GM12878 (cell line): Measurements from ENCODE around the gene LAMP5. TPM values are rescaled to one million over a fixed set of nuclear protein-coding genes. Genes with fewer than 3 reads are reported as not detected.

Experiments
- ATAC-seq: fragments of 200-7000 bp; cut with Tn5 transposase; 3 replicates; pipeline ENCODE4 v1.9.1; 2020; ENCODE audit warnings: mild to moderate bottlenecking, moderate library complexity
- BruUV-seq: library from RNA; stranded (reverse); fragments of 400-500 nt; replicated peaks from 2 replicates; lab custom pipeline; 2021; lab: Mats Ljungman, UMichigan
- CTCF ChIA-PET: fragments of 300-600 bp; sonication (Branson Sonifier 250); formaldehyde crosslinking; extraction: SDS; loops from one replicate; lab custom pipeline; 2021; ENCODE audit warnings: inconsistent platforms; lab: Yijun Ruan, JAX
- POLR2A ChIA-PET: fragments of 350-600 bp; formaldehyde crosslinking; extraction: SDS; loops from one replicate; lab custom pipeline; 2021; ENCODE audit warnings: inconsistent platforms; lab: Charles Lee
- RAD21 ChIA-PET: fragments of 300-600 bp; sonication (Branson Sonifier 250); formaldehyde crosslinking; loops from one replicate; lab custom pipeline; 2023; ENCODE audit warnings: antibody characterized with exemption; ENCODE audit not compliant: unreplicated experiment; lab: Charles Lee
- SMC1A ChIA-PET: fragments of 300-600 bp; sonication (Branson Sonifier 250); formaldehyde crosslinking; loops from one replicate; lab custom pipeline; 2023; ENCODE audit not compliant: unreplicated experiment, uncharacterized antibody; lab: Charles Lee
- DNase-seq: peaks from one replicate; pipeline ENCODE4 v3.0.0-alpha.2; 2011; ENCODE audit warnings: low read depth, low spot score
- FAIRE-seq: peaks from 3 replicates; lab custom pipeline; 2011; peaks lifted over from hg19 to GRCh38; lab: Jason Lieb, UNC
- H2AFZ ChIP-seq: 2 replicates; pipeline ENCODE4 v1.6.0; 2011; ENCODE audit warnings: low read depth, low read length, control low read depth; ENCODE audit not compliant: control insufficient read depth
- H3K27ac ChIP-seq: 2 replicates; pipeline ENCODE4 v1.5.1; 2011; ENCODE audit warnings: control low read depth; ENCODE audit not compliant: control insufficient read depth, insufficient read depth
- H3K27me3 ChIP-seq, 2 experiments: replicated peaks in 1 of 2; 2 replicates each; pipeline versions ENCODE4 v1.6.0 to v1.6.1; 2011; ENCODE audit warnings: low read length in 1 of 2; ENCODE audit not compliant: control insufficient read depth in 2 of 2, insufficient read depth in 2 of 2
- H3K36me3 ChIP-seq, 2 experiments: 2 replicates each; pipeline ENCODE4 v1.5.1; 2011; ENCODE audit warnings: low read length in 1 of 2; ENCODE audit not compliant: control insufficient read depth in 2 of 2, insufficient read depth in 2 of 2
- H3K4me1 ChIP-seq: 2 replicates; pipeline ENCODE4 v1.6.1; 2011; ENCODE audit warnings: mild to moderate bottlenecking, low read length, moderate library complexity, mixed read lengths; ENCODE audit not compliant: control insufficient read depth, insufficient read depth
- H3K4me2 ChIP-seq: 2 replicates; pipeline ENCODE4 v1.6.0; 2011; ENCODE audit warnings: control low read depth; ENCODE audit not compliant: control insufficient read depth, insufficient read depth
- H3K4me3 ChIP-seq: fragments of 200-600 bp; sonication (generic); 2 replicates; pipeline ENCODE4 v1.5.1; 2016
- H3K79me2 ChIP-seq: 2 replicates; pipeline ENCODE4 v1.6.0; 2011; ENCODE audit warnings: low read length; ENCODE audit not compliant: control insufficient read depth, insufficient read depth
- H3K9ac ChIP-seq: 2 replicates; pipeline ENCODE4 v1.8.0; 2011; ENCODE audit warnings: low read length, control low read depth, mixed read lengths; ENCODE audit not compliant: control insufficient read depth, insufficient read depth
- H3K9me3 ChIP-seq: replicated peaks from 3 replicates; pipeline ENCODE4 v1.5.1; 2011; ENCODE audit warnings: mild to moderate bottlenecking, low read length; ENCODE audit not compliant: control insufficient read depth, insufficient read depth
- H4K20me1 ChIP-seq: 2 replicates; pipeline ENCODE4 v1.6.0; 2011; ENCODE audit not compliant: control insufficient read depth, insufficient read depth
- CREM ChIP-seq: IDR thresholded peaks from 2 replicates; pipeline ENCODE4 v1.6.1; 2014; ENCODE audit warnings: antibody characterized with exemption, low read depth
- E2F8 ChIP-seq: fragments of 450-650 bp; IDR thresholded peaks from 2 replicates; pipeline ENCODE4 v1.6.1; 2018; ENCODE audit warnings: mild to moderate bottlenecking, low read depth, moderate library complexity; ENCODE audit not compliant: partially characterized antibody
- ETV6 ChIP-seq, 2 experiments: fragments of 450-650 bp in 1 of 2; IDR thresholded peaks in 1 of 2; conservative IDR thresholded peaks in 1 of 2; 2 replicates each; pipeline ENCODE4 v1.6.1; 2014; ENCODE audit warnings: antibody characterized with exemption in 1 of 2, borderline replicate concordance in 1 of 2, low read depth in 1 of 2, mild to moderate bottlenecking in 1 of 2, moderate library complexity in 1 of 2
- GABPA ChIP-seq: IDR thresholded peaks from 2 replicates; pipeline ENCODE4 v1.6.1; 2014; ENCODE audit warnings: antibody characterized with exemption, low read depth, mild to moderate bottlenecking, inconsistent platforms
- IKZF2 ChIP-seq, 2 experiments: fragments of 450-650 bp; IDR thresholded peaks; 2 replicates each; pipeline ENCODE4 v1.6.1; 2017; ENCODE audit warnings: mild to moderate bottlenecking in 2 of 2, moderate library complexity in 2 of 2
- NFXL1 ChIP-seq: fragments of 450-650 bp; IDR thresholded peaks from 2 replicates; pipeline ENCODE4 v1.6.1; 2017; ENCODE audit warnings: antibody characterized with exemption, mild to moderate bottlenecking, borderline replicate concordance
- NFYA ChIP-seq: IDR thresholded peaks from 2 replicates; pipeline ENCODE4 v1.6.1; 2011; ENCODE audit warnings: low read depth, mild to moderate bottlenecking, low read length, improper control_type of control experiment, borderline replicate concordance
- NRF1 ChIP-seq: conservative IDR thresholded peaks from 2 replicates; pipeline ENCODE4 v1.6.1; 2011; ENCODE audit warnings: mild to moderate bottlenecking, low read depth, low read length, improper control_type of control experiment
- PAX5 ChIP-seq: IDR thresholded peaks from 2 replicates; pipeline ENCODE4 v1.6.1; 2011; ENCODE audit warnings: low read depth, low read length, borderline replicate concordance
- POLR2AphosphoS5 ChIP-seq: IDR thresholded peaks from 2 replicates; pipeline ENCODE4 v1.6.1; 2011; ENCODE audit warnings: mild to moderate bottlenecking, low read length, inconsistent platforms
- RB1 ChIP-seq: fragments of 450-650 bp; formaldehyde crosslinking; IDR thresholded peaks from 2 replicates; pipeline ENCODE4 v1.6.1; 2017; ENCODE audit warnings: mild to moderate bottlenecking, borderline replicate concordance
- RELB ChIP-seq: fragments of 450-650 bp; IDR thresholded peaks from 2 replicates; pipeline ENCODE4 v1.6.1; 2017; ENCODE audit warnings: low read depth, mild to moderate bottlenecking, moderate library complexity
- USF1 ChIP-seq: IDR thresholded peaks from 2 replicates; pipeline ENCODE4 v1.6.1; 2011; ENCODE audit warnings: borderline replicate concordance, low read depth, mild to moderate bottlenecking, moderate library complexity, mixed read lengths, low read length; ENCODE audit not compliant: insufficient read depth; ENCODE audit errors: extremely low read length
- ZNF217 ChIP-seq: fragments of 450-650 bp; IDR thresholded peaks from 2 replicates; pipeline ENCODE4 v1.6.1; 2017; ENCODE audit warnings: antibody characterized with exemption, mild to moderate bottlenecking
- ZNF687 ChIP-seq: fragments of 450-650 bp; IDR thresholded peaks from 2 replicates; pipeline ENCODE4 v1.6.1; 2017; ENCODE audit warnings: mild to moderate bottlenecking, moderate library complexity
- WGBS: methylation state at CpG from one replicate; pipeline ENCODE4 v1.1.6; 2016; ENCODE audit warnings: low lambda C conversion rate; ENCODE audit not compliant: insufficient replicate concordance, insufficient coverage; ENCODE audit errors: missing lambda C conversion rate; 5-methylcytosine and 5-hydroxymethylcytosine counted together
- in situ Hi-C: fragments of 300-500 bp; cut with MboI; formaldehyde crosslinking; loops from 9 replicates; pipeline ENCODE4 v1.14.3; 2018; ENCODE audit warnings: mixed read lengths
- intact Hi-C: fragments of 100-400 bp; cut with micrococcal nuclease; formaldehyde crosslinking; loops from one replicate; pipeline ENCODE4 v1.14.2; 2022; ENCODE audit not compliant: unreplicated experiment
- polyA plus RNA-seq, 11 experiments: library from polyadenylated mRNA; depleted of rRNA in 4 of 11; unstranded in 6 of 11; stranded (reverse) in 5 of 11; fragments of >200 nt; fragmentation: Nextera tagmentation in 4 of 11; fragmentation: Illumina TruSeq in 1 of 11; extraction: Ambion mirVana in 4 of 11; extraction: Trizol in 1 of 11; gene quantifications; 1 replicate in 1 of 11; 2 replicates in 10 of 11; pipeline versions ENCODE4 v1.2.1 to v1.2.3, GENCODE V29; 2011 to 2016; ENCODE audit warnings: inconsistent platforms in 2 of 11, missing spikeins in 2 of 11, low read depth in 1 of 11
- total RNA-seq, 4 experiments: library from RNA; depleted of rRNA in 3 of 4; stranded (reverse); fragments of >200 nt in 3 of 4; fragmentation: Illumina TruSeq in 1 of 4; extraction: Trizol in 1 of 4; gene quantifications; 2 replicates each; pipeline versions ENCODE4 v1.2.1 to v1.2.3, GENCODE V29; 2013 to 2021

Gene LAMP5
- total and polyA plus RNA-seq, 10 of the 15 experiments (the other 5 are each of a cell fraction or from before 2014, with no cell fraction given) = 0.10 to 0.56 (median 0.49) TPM; not detected in 1

- H3K9ac ChIP-seq = no peak overlapping the region
- no peaks in the 10 kb centered on the region; the same call in 2 of the 3 replicates for H3K9me3 ChIP-seq
- no peak overlapping the region for H3K4me3 ChIP-seq
- H2AFZ ChIP-seq = no peak overlapping the region
- DNase-seq (no peak), FAIRE-seq (no peak), ATAC-seq (no peak)
- no TSS peak for BruUV-seq
- no peaks in the 10 kb centered on the region; a peak in 1 of 4 replicates for H3K27me3 ChIP-seq
- intact Hi-C loops = no loop called here
- ChIA-PET CTCF (interaction anchor here (1.2 kb wide), 1 partner anchor 28 kb away, joined by 3 read pairs; no protein-coding TSS in a partner anchor), POLR2A (no interaction called here), RAD21 (no interaction called here), SMC1A (interaction anchor here (1.8 kb wide), 1 partner anchor 168 kb away, joined by 6 read pairs; no protein-coding TSS in a partner anchor)
- H3K36me3 ChIP-seq = no peaks in the 10 kb centered on the region
- no peaks in the 10 kb centered on the region for H4K20me1 ChIP-seq
- WGBS = 0% methylated on average over 1 of the region's 1 CpG
- in situ Hi-C loops = no loop called here
- no peaks in the 10 kb centered on the region for H3K79me2 ChIP-seq
- H3K4me1 ChIP-seq = no peaks in the 10 kb centered on the region; the same call in 1 of the 2 replicates
- no peak overlapping the region for H3K4me2 ChIP-seq
- H3K27ac ChIP-seq = no peak overlapping the region
- no peak for TF ChIP-seq PAX5
- no peak for TF ChIP-seq NRF1
- no peak for TF ChIP-seq ZNF217
- no peak for TF ChIP-seq USF1
- no peak for TF ChIP-seq NFXL1
- TF ChIP-seq ETV6 (conservative IDR thresholded peaks at IDR 0.05 in 1 of 2, IDR thresholded peaks at IDR 0.05 in 1 of 2; ENCODE audit: borderline replicate concordance in 1 of 2, low read depth in 1 of 2) = no peak
- TF ChIP-seq IKZF2 (IDR thresholded peaks at IDR 0.05) = no peak
- no peak for TF ChIP-seq NFYA
- TF ChIP-seq POLR2AphosphoS5 = no peak
- TF ChIP-seq GABPA = no peak
- TF ChIP-seq RELB = no peak
- no peak for TF ChIP-seq RB1
- TF ChIP-seq E2F8 = no peak
- TF ChIP-seq ZNF687 = no peak
- TF ChIP-seq CREM = no peak
Observed at GRCh38 chr20:9575836-9576235, 61.4 kb downstream of the LAMP5 start.
